ENCODE data around the gene CACNB3. TPM values are rescaled to one million over a fixed set of nuclear protein-coding genes. Genes with fewer than 3 reads are reported as not detected.

The CACNB3 gene
- 30.6 to 48.3 TPM (median 34.2 TPM) in 5 replicates for total RNA-seq (2022; extraction: Qiagen RNA extraction; ENCODE audit: low read depth)

DNA sequence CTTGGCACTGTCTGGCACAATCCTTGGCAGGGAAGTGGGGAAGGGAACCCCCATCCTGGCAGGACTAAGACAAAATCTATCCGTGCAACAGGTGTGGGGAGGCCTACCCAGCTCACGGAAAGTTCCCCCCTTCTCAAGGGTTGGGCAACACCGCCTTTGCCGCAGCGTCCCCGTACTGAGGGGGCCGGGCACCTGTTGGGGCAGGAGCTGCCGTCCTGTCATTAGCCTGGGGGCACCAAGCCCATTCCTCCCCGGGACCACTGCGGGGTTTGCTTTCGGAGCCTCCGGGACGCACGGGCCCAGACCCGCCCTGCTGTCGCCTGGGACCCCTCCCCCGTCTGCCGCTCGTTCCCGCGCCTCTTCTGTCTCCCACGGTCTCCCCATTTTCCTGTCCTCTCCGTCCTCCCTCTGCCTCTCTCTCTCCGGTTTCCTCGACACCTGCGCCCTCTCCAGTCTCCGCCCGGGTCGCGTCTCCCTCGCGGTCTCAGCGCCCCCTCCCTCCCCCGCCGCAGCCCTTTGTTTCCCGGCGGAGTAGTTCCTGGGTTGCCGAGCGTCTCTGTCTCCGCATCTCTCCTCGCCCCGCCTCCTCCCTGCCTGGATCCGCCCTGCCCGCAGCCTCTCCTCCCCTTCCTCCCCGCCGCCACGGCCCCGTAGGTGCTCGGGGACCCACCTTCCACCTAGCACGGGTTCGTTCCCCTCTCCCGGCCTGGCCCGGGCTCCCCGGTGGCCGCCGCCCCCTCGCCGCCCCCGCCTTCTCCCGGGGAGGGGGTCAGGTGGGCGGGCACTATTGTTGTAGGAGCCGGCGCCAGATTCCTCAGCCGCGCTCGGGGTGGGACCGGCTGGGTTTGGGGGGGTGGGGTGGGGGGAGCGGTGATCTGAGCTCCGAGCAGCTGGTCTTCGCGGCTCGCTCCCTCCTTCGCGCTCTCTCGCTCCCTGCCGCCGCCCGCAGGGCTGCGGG, at the start of gene CACNB3:
TSS of gene CACNB3 (plus strand) at position 624 of the 958 bp plus-strand sequence. CDS start 434 bp downstream, outside the sequence.

DNA sequence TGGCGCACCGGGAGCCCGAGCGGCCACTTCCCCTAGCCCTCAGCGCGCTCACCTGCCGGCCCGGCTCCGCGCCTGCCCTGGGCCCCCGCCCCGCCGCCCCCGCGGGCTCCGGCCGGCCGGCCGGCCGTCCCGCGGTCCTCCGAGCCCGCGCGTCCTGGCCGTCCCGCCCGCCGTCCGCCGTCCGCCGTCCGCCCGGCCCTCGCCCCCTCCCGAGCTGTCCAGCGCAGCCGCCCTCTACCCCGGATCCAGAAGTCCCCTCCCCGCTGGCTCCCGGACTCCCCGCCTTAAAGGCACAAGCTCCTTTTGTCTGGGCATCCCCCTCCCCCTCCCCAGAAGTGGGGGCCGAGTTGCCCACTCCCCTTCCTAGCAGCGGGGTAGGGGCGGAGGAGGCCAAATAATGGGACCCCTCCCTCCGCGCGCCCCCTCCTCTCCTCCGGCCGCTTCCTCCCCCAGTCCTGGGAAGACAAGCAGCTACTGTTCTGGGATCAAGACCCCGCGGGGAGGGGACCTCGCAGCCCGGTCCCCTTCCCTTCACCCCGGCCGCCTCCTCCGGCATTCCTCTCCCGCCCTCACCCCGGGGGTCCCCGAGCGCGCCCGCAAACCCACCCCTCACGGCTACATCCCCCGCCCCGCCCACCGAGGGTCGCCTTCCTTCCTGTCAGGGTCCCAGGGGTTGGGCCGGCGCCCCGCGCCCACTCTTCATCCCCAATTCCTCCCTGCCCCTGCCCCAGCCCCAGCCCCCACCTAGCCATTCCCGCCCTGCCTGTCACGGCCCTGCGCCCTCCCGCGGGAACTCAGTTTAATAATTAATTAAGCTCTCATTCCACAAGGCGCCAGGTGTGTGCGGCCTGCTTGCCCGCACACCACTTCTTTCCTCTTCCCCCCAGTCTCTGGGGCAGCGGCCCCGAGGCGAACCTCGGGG, 29.2 kb upstream of the CACNB3 start, which contains the start of gene ADCY6:
TSS of gene ADCY6 (minus strand) at position 236 of the 922 bp plus-strand sequence. CDS start 5,655 bp downstream, outside the sequence.

DNA sequence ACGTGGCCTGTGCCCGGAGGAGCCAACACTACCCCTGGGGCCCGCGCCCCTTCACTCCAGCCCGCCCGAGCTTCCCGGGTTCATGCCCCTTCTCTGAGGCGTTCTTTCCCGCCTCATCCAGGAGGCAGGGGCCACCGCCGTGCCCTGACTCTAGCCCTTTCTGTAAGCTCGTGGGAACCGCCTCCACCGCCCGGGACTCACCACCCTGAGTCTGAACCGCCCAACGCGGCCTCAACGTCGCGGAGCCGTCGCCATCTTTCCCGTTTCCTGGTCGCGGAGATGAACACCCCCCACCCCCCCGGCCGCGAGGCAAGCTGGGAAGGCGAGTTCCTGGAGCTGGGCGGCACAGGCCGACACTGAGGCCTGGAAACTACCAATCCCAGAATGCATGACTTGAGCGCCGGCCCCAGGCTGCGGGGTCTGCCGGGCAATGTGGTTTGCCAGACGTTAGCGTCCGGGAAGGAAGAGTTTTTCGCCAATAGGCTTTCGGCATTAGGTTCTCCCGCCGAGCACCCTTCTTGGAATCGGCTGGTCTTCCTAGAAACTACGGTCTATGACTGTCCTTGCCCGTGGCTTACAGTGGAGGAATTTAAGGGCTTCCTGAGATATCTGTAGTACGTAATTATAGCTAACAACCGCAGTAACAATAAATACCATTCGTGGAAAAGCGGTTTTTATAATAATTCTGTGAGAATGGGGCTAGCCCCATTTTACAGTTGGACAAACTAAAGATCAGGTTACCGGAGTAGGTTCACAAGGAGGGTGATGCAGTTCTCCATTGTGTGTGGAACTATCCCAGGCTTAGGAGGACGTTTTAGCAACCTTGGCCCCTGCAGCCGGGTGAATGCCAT, 33.8 kb downstream of the CACNB3 start, which contains the start of gene DDX23:
TSS of gene DDX23 (minus strand) at position 281 of the 851 bp plus-strand sequence. CDS start 6,381 bp downstream, outside the sequence.

DNA sequence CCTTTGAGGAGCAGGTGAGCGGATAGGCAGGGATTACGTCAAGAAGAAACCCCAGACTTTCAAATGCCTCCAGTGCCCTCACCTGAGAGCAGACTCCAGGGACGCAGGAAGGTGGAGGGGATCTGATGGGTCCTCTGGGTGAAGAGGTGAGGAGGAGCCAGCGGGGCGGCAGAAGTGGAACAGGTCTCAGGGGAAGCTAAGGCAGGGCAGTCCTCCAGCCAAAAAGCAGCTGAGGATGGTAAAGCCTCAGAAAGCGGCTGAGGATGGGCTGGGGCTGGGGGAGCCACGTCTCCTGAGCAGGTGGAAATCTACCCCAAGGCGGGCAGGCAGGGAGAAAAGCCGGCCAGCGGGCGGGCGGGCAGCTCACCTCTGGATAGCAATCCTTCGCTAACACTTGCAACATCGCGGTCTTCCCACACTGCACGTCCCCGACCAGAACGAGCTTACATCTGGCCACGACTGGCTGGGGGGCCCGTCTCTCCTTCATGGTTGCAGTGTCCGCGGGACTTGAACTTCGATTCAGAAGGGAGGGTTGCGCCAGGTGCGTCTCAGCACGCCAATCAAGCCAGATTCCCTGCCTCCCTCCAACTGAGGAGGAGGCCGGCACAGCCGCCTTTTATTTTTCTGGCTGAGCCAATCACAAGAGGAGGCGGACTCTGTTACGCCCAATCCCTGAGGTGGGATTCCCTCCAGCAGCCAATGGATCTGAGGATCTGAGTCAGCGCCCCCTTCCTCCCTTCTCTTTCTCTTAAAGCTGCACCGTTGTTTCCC, 47.2 kb downstream of the CACNB3 start, which contains the start of gene RND1:
TSS of gene RND1 (minus strand) at position 590 of the 771 bp plus-strand sequence. CDS start at position 487, 103 bp downstream.

Other genes with a start within 250 kb of the CACNB3 start
- not detected in 5 replicates for gene LALBA, start 248.4 kb upstream of the CACNB3 start, total RNA-seq (2022; extraction: Qiagen RNA extraction; ENCODE audit: low read depth)
- gene KANSL2, start 136.3 kb upstream of the CACNB3 start, total RNA-seq (2022; extraction: Qiagen RNA extraction; ENCODE audit: low read depth) = 36.2 to 49.6 TPM (median 38.7 TPM) in 5 replicates
- gene CCNT1, start 101.8 kb upstream of the CACNB3 start, total RNA-seq (2022; extraction: Qiagen RNA extraction; ENCODE audit: low read depth) = 11.5 to 14.8 TPM (median 14.1 TPM) in 5 replicates
- gene ADCY6, start 29.4 kb upstream of the CACNB3 start, total RNA-seq (2022; extraction: Qiagen RNA extraction; ENCODE audit: low read depth) = 9.0 to 15.8 TPM (median 13.2 TPM) in 5 replicates
- gene DDX23, start 33.7 kb downstream of the CACNB3 start, total RNA-seq (2022; extraction: Qiagen RNA extraction; ENCODE audit: low read depth) = 71.7 to 79.1 TPM (median 78.2 TPM) in 5 replicates
- gene RND1, start 47.4 kb downstream of the CACNB3 start, total RNA-seq (2022; extraction: Qiagen RNA extraction; ENCODE audit: low read depth) = 4.3 to 9.8 TPM (median 8.0 TPM) in 5 replicates
- gene FKBP11, start 107.0 kb downstream of the CACNB3 start, total RNA-seq (2022; extraction: Qiagen RNA extraction; ENCODE audit: low read depth) = 49.5 to 64.1 TPM (median 58.9 TPM) in 5 replicates
- 103 to 164 TPM (median 149 TPM) in 5 replicates for gene ARF3, start 139.0 kb downstream of the CACNB3 start, total RNA-seq (2022; extraction: Qiagen RNA extraction; ENCODE audit: low read depth)
- 1.5 to 2.5 TPM (median 2.1 TPM) in 5 replicates for gene WNT10B, start 153.2 kb downstream of the CACNB3 start, total RNA-seq (2022; extraction: Qiagen RNA extraction; ENCODE audit: low read depth)
- 0.24 TPM in 1 of 5 replicates, not detected in the others for gene WNT1, start 159.8 kb downstream of the CACNB3 start, total RNA-seq (2022; extraction: Qiagen RNA extraction; ENCODE audit: low read depth)
- 0.48 to 0.78 TPM (median 0.74 TPM) in 5 replicates for gene DDN, start 180.9 kb downstream of the CACNB3 start, total RNA-seq (2022; extraction: Qiagen RNA extraction; ENCODE audit: low read depth)
- gene PRKAG1, start 200.3 kb downstream of the CACNB3 start, total RNA-seq (2022; extraction: Qiagen RNA extraction; ENCODE audit: low read depth) = 38.1 to 44.3 TPM (median 40.4 TPM) in 5 replicates
- gene KMT2D, start 242.3 kb downstream of the CACNB3 start, total RNA-seq (2022; extraction: Qiagen RNA extraction; ENCODE audit: low read depth) = 29.9 to 39.0 TPM (median 36.8 TPM) in 5 replicates

Data from A549 treated with GW870086 at 1 μM for 4 hours (cell line).